A549 (cell line): Measurements from ENCODE around the gene TMEM126B. TPM values are rescaled to one million over a fixed set of nuclear protein-coding genes. Genes with fewer than 3 reads are reported as not detected.

Experiments
- ATAC-seq, 2 experiments: fragments of 200-7000 bp in 1 of 2; fragments of >200 bp in 1 of 2; cut with Nextera tagmentation in 1 of 2; cut with Tn5 transposase in 1 of 2; 3 replicates each; pipeline versions ENCODE4 v1.8.0 to v1.9.1; 2018 to 2020; ENCODE audit warnings: mild to moderate bottlenecking in 1 of 2, moderate library complexity in 1 of 2
- CTCF ChIA-PET: fragments of 300-600 bp; sonication (Branson Sonifier 250); formaldehyde crosslinking; extraction: SDS; loops from one replicate; lab custom pipeline; 2021; ENCODE audit warnings: antibody characterized with exemption, inconsistent platforms; lab: Yijun Ruan, JAX
- POLR2A ChIA-PET: fragments of 350-600 bp; formaldehyde crosslinking; extraction: SDS; loops from one replicate; lab custom pipeline; 2021; ENCODE audit warnings: antibody characterized with exemption, inconsistent platforms; lab: Yijun Ruan, JAX
- DNase-seq, 2 experiments: peaks; one replicate each; pipeline versions ENCODE4 v3.0.0 to v3.0.0-alpha.2; 2011 to 2016; ENCODE audit warnings: low read depth in 1 of 2, low spot score in 1 of 2
- FAIRE-seq: peaks from 2 replicates; lab custom pipeline; 2011; peaks lifted over from hg19 to GRCh38; lab: Jason Lieb, UNC
- H3K27ac ChIP-seq, 2 experiments: fragments of >200 bp; sonication (Bioruptor Twin); formaldehyde crosslinking; 3 replicates each; pipeline ENCODE4 v1.5.1; 2016 to 2017
- H3K4me1 ChIP-seq: fragments of >200 bp; sonication (Bioruptor Twin); formaldehyde crosslinking; 3 replicates; pipeline ENCODE4 v1.6.1; 2016
- H3K4me2 ChIP-seq: fragments of >200 bp; sonication (Bioruptor Twin); formaldehyde crosslinking; 3 replicates; pipeline ENCODE4 v1.6.1; 2016
- H3K4me3 ChIP-seq: fragments of >200 bp; sonication (Bioruptor Twin); formaldehyde crosslinking; 3 replicates; pipeline ENCODE4 v1.5.1; 2016
- H3K9me3 ChIP-seq: fragments of >200 bp; sonication (Bioruptor Twin); formaldehyde crosslinking; 3 replicates; pipeline ENCODE4 v1.6.1; 2016
- CBX2 ChIP-seq: fragments of 200-600 bp; sonication (generic); IDR thresholded peaks from 2 replicates; pipeline ENCODE4 v1.6.1; 2016; ENCODE audit warnings: low read depth, mild to moderate bottlenecking, borderline replicate concordance
- CEBPB ChIP-seq, 2 experiments: fragments of >200 bp in 1 of 2; sonication (Bioruptor Twin) in 1 of 2; formaldehyde crosslinking in 1 of 2; IDR thresholded peaks; 2 replicates each; pipeline ENCODE4 v1.6.1; 2012 to 2016
- CHD4 ChIP-seq: fragments of 200-600 bp; sonication (generic); IDR thresholded peaks from 2 replicates; pipeline ENCODE4 v1.6.1; 2016; ENCODE audit warnings: antibody characterized with exemption, mild to moderate bottlenecking, borderline replicate concordance
- EHMT2 ChIP-seq: fragments of 200-600 bp; sonication (generic); IDR thresholded peaks from 2 replicates; pipeline ENCODE4 v1.6.1; 2016; ENCODE audit warnings: antibody characterized with exemption, low read depth, mild to moderate bottlenecking, moderate library complexity
- EP300 ChIP-seq, 2 experiments: fragments of >200 bp; sonication (Bioruptor Twin); formaldehyde crosslinking; IDR thresholded peaks; 2 replicates in 1 of 2; 3 replicates in 1 of 2; pipeline ENCODE4 v1.6.1; 2016 to 2017
- FOSB ChIP-seq: fragments of 250-450 bp; sonication (Bioruptor Pico); IDR thresholded peaks from 2 replicates; pipeline ENCODE4 v1.5.0; 2020; ENCODE audit warnings: mild to moderate bottlenecking, moderate library complexity
- FOSL2 ChIP-seq, 2 experiments: fragments of 450-650 bp in 1 of 2; fragments of >200 bp in 1 of 2; sonication (Bioruptor Twin) in 1 of 2; formaldehyde crosslinking; IDR thresholded peaks; 2 replicates each; pipeline versions ENCODE4 v1.5.0 to v1.6.1; 2016 to 2020; ENCODE audit warnings: mild to moderate bottlenecking in 1 of 2, moderate library complexity in 1 of 2
- FOXS1 ChIP-seq: fragments of 250-450 bp; sonication (Bioruptor Pico); IDR thresholded peaks from 2 replicates; pipeline ENCODE4 v1.5.0; 2020; ENCODE audit warnings: mild to moderate bottlenecking, moderate library complexity
- HEYL ChIP-seq: fragments of 250-450 bp; sonication (Bioruptor Pico); IDR thresholded peaks from 2 replicates; pipeline ENCODE4 v1.8.0; 2021; ENCODE audit warnings: mild to moderate bottlenecking, moderate library complexity
- JUN ChIP-seq, 2 experiments: fragments of >200 bp; sonication (Bioruptor Twin); formaldehyde crosslinking; IDR thresholded peaks; 2 replicates in 1 of 2; 3 replicates in 1 of 2; pipeline ENCODE4 v1.6.1; 2016 to 2017
- JUNB ChIP-seq: fragments of >200 bp; sonication (Bioruptor Twin); formaldehyde crosslinking; IDR thresholded peaks from 2 replicates; pipeline ENCODE4 v1.6.1; 2016
- KDM1A ChIP-seq: fragments of 200-600 bp; sonication (generic); IDR thresholded peaks from 2 replicates; pipeline ENCODE4 v1.6.1; 2016; ENCODE audit warnings: low read depth, mild to moderate bottlenecking
- KDM5A ChIP-seq: fragments of 200-600 bp; sonication (generic); IDR thresholded peaks from 2 replicates; pipeline ENCODE4 v1.6.1; 2016; ENCODE audit warnings: antibody characterized with exemption, mild to moderate bottlenecking
- MAZ ChIP-seq: fragments of 150-350 bp; IDR thresholded peaks from 2 replicates; pipeline ENCODE4 v1.6.1; 2014; ENCODE audit warnings: antibody characterized with exemption, low read depth, low read length, borderline replicate concordance
- NR3C1 ChIP-seq: fragments of >200 bp; sonication (Bioruptor Twin); formaldehyde crosslinking; IDR thresholded peaks from 3 replicates; pipeline ENCODE4 v1.6.1; 2017
- RAD21 ChIP-seq, 2 experiments: fragments of >200 bp in 1 of 2; sonication (Bioruptor Twin) in 1 of 2; formaldehyde crosslinking in 1 of 2; IDR thresholded peaks in 1 of 2; conservative IDR thresholded peaks in 1 of 2; 2 replicates in 1 of 2; 3 replicates in 1 of 2; pipeline ENCODE4 v1.6.1; 2012 to 2018; ENCODE audit warnings: inconsistent platforms in 1 of 2
- RARB ChIP-seq: fragments of 250-450 bp; sonication (Bioruptor Pico); IDR thresholded peaks from 2 replicates; pipeline ENCODE4 v1.8.0; 2021; ENCODE audit warnings: mild to moderate bottlenecking, moderate library complexity
- RNF2 ChIP-seq: fragments of 200-600 bp; sonication (generic); IDR thresholded peaks from 2 replicates; pipeline ENCODE4 v1.6.1; 2016; ENCODE audit warnings: low read depth, mild to moderate bottlenecking, antibody characterized with exemption, moderate library complexity, borderline replicate concordance
- TFCP2L1 ChIP-seq: fragments of 250-450 bp; sonication (Bioruptor Pico); IDR thresholded peaks from 2 replicates; pipeline ENCODE4 v1.5.0; 2021; ENCODE audit warnings: mild to moderate bottlenecking
- ZSCAN20 ChIP-seq: fragments of 250-450 bp; sonication (Bioruptor Pico); IDR thresholded peaks from 2 replicates; pipeline ENCODE4 v1.8.0; 2022; ENCODE audit warnings: mild to moderate bottlenecking, moderate library complexity
- WGBS: methylation state at CpG from one replicate; pipeline ENCODE4 v1.1.6; 2017; ENCODE audit errors: missing lambda C conversion rate; 5-methylcytosine and 5-hydroxymethylcytosine counted together
- polyA plus RNA-seq, 4 experiments: library from polyadenylated mRNA; depleted of rRNA in 3 of 4; stranded (reverse); fragments of >200 nt; fragmentation: RNase III in 1 of 4; extraction: RNeasy Plus Mini Kit Qiagen cat#74134 plus additional on column Dnase treatment in 1 of 4; gene quantifications; 2 replicates in 3 of 4; 3 replicates in 1 of 4; pipeline ENCODE4 v1.2.3, GENCODE V29; 2011 to 2017
- TF ChIP-seq, protein P1 (sequence below): IDR thresholded peaks from 2 replicates; pipeline ENCODE4 v1.6.1; 2012
- TF ChIP-seq, protein P2 (sequence below): fragments of 200-600 bp; sonication (generic); IDR thresholded peaks from 2 replicates; pipeline ENCODE4 v1.6.1; 2016; ENCODE audit warnings: antibody characterized with exemption, mild to moderate bottlenecking, moderate library complexity
- TF ChIP-seq, protein P3 (sequence below): fragments of >200 bp; sonication (Bioruptor Twin); formaldehyde crosslinking; IDR thresholded peaks from 3 replicates; pipeline ENCODE4 v1.6.1; 2016
- TF ChIP-seq, protein P4 (sequence below): fragments of >200 bp; sonication (Bioruptor Twin); formaldehyde crosslinking; IDR thresholded peaks from 3 replicates; pipeline ENCODE4 v1.5.1; 2016
- TF ChIP-seq, protein P5 (sequence below): fragments of 150-350 bp; IDR thresholded peaks from 2 replicates; pipeline ENCODE4 v1.6.1; 2014; ENCODE audit warnings: low read depth, mild to moderate bottlenecking, low read length
- TF ChIP-seq, protein P6 (sequence below): fragments of 450-650 bp; IDR thresholded peaks from 2 replicates; pipeline ENCODE4 v1.6.1; 2014; ENCODE audit warnings: antibody characterized with exemption

The TMEM126B gene
- polyA plus RNA-seq, 2 of the 4 experiments (the other 2 are of a cell fraction), result 82.4 to 114 TPM

DNA sequence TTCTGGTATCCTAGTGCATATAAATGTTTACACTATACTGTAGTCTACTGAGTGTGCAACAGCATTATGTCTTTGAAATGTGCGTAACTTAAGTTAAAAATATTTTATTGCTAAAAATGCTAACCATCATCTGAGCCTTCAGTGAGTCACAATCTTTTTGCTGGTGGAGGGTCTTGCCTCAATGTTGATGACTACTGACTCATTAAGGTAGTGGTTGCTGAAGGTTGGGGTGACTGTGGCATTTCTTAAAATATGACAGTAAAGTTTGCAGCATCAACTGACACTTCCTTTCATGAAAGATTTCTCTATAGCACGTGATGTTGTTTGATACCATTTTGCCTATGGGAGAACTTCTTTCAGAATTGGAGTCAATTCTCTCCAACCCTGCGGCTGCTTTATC lies 45.0 kb downstream of the TMEM126B start:
- no peak overlapping the region for H3K4me2 ChIP-seq
- ChIA-PET POLR2A (interaction anchor here (1.3 kb wide), 1 partner anchor 8 kb away, joined by 3 read pairs; the partner anchor contains the start of gene CREBZF), CTCF (no interaction called here)
- FAIRE-seq (no peak), DNase-seq (no peak), ATAC-seq (no peak)
- 65% methylated on average over 3 of the region's 3 CpGs for WGBS
- no peak overlapping the region for H3K4me3 ChIP-seq
- H3K4me1 ChIP-seq, result no peaks in the 10 kb centered on the region
- TF ChIP-seq JUN (IDR thresholded peaks at IDR 0.05) (no peak), EP300 (IDR thresholded peaks at IDR 0.05) (no peak), NR3C1 (no peak), CEBPB (IDR thresholded peaks at IDR 0.05) (no peak), TFCP2L1 (CRISPR knock-in tag) (no peak), KDM5A (no peak)
- TF ChIP-seq, protein P1, sequence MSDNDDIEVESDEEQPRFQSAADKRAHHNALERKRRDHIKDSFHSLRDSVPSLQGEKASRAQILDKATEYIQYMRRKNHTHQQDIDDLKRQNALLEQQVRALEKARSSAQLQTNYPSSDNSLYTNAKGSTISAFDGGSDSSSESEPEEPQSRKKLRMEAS, result no peak
- TF ChIP-seq, protein P2, sequence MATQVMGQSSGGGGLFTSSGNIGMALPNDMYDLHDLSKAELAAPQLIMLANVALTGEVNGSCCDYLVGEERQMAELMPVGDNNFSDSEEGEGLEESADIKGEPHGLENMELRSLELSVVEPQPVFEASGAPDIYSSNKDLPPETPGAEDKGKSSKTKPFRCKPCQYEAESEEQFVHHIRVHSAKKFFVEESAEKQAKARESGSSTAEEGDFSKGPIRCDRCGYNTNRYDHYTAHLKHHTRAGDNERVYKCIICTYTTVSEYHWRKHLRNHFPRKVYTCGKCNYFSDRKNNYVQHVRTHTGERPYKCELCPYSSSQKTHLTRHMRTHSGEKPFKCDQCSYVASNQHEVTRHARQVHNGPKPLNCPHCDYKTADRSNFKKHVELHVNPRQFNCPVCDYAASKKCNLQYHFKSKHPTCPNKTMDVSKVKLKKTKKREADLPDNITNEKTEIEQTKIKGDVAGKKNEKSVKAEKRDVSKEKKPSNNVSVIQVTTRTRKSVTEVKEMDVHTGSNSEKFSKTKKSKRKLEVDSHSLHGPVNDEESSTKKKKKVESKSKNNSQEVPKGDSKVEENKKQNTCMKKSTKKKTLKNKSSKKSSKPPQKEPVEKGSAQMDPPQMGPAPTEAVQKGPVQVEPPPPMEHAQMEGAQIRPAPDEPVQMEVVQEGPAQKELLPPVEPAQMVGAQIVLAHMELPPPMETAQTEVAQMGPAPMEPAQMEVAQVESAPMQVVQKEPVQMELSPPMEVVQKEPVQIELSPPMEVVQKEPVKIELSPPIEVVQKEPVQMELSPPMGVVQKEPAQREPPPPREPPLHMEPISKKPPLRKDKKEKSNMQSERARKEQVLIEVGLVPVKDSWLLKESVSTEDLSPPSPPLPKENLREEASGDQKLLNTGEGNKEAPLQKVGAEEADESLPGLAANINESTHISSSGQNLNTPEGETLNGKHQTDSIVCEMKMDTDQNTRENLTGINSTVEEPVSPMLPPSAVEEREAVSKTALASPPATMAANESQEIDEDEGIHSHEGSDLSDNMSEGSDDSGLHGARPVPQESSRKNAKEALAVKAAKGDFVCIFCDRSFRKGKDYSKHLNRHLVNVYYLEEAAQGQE, result no peak
- TF ChIP-seq, protein P3, sequence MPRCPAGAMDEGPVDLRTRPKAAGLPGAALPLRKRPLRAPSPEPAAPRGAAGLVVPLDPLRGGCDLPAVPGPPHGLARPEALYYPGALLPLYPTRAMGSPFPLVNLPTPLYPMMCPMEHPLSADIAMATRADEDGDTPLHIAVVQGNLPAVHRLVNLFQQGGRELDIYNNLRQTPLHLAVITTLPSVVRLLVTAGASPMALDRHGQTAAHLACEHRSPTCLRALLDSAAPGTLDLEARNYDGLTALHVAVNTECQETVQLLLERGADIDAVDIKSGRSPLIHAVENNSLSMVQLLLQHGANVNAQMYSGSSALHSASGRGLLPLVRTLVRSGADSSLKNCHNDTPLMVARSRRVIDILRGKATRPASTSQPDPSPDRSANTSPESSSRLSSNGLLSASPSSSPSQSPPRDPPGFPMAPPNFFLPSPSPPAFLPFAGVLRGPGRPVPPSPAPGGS, result no peak
- TF ChIP-seq, protein P4, sequence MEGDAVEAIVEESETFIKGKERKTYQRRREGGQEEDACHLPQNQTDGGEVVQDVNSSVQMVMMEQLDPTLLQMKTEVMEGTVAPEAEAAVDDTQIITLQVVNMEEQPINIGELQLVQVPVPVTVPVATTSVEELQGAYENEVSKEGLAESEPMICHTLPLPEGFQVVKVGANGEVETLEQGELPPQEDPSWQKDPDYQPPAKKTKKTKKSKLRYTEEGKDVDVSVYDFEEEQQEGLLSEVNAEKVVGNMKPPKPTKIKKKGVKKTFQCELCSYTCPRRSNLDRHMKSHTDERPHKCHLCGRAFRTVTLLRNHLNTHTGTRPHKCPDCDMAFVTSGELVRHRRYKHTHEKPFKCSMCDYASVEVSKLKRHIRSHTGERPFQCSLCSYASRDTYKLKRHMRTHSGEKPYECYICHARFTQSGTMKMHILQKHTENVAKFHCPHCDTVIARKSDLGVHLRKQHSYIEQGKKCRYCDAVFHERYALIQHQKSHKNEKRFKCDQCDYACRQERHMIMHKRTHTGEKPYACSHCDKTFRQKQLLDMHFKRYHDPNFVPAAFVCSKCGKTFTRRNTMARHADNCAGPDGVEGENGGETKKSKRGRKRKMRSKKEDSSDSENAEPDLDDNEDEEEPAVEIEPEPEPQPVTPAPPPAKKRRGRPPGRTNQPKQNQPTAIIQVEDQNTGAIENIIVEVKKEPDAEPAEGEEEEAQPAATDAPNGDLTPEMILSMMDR, result no peak
- H3K27ac ChIP-seq, result no peak overlapping the region
- H3K9me3 ChIP-seq, result no peaks in the 10 kb centered on the region

DNA sequence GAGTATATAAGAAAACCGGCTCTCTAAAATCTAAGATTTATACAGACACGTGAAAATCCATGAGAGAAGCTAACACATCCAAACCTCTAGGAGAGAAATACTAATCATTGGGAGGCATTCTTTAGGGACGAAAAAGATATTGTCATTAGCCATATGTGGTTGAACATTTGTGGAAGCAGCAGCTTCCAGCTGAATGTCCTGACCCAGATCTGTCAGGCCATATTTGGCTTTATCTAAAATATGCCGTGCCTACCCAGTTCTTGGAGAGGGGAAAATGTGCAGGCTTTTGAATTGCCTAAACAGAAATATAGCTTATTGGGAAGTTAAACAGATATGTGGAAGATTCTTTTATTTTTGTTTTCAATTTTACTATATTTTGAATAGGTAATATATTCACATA lies 51.2 kb downstream of the TMEM126B start:
- no peak for ATAC-seq
- no peak overlapping the region for H3K4me2 ChIP-seq
- H3K27ac ChIP-seq, result no peak overlapping the region
- ChIA-PET POLR2A (interaction anchor here (1.3 kb wide), 1 partner anchor 15 kb away, joined by 5 read pairs; the partner anchor contains the start of gene CREBZF), CTCF (interaction anchor here (0.9 to 4.4 kb wide), 5 partner anchors 11 to 147 kb away, joined by 3 to 22 read pairs (median 4); no protein-coding TSS in a partner anchor)
- DNase-seq, result no peak
- 84% methylated on average over 4 of the region's 4 CpGs for WGBS
- no peak for FAIRE-seq
- no peak overlapping the region for H3K4me3 ChIP-seq
- no peaks in the 10 kb centered on the region for H3K9me3 ChIP-seq
- no peaks in the 10 kb centered on the region for H3K4me1 ChIP-seq
- TF ChIP-seq CBX2 (no peak), FOSL2 (IDR thresholded peaks at IDR 0.05) (no peak), FOSL2 (CRISPR knock-in tag; IDR thresholded peaks at IDR 0.05) (no peak), RAD21 (conservative IDR thresholded peaks at IDR 0.05 in 1 of 2, IDR thresholded peaks at IDR 0.05 in 1 of 2) (no peak), CHD4 (no peak), JUNB (no peak), RNF2 (no peak), HEYL (no peak), RARB (CRISPR knock-in tag) (no peak), TFCP2L1 (CRISPR knock-in tag) (no peak), ZSCAN20 (CRISPR knock-in tag) (no peak), JUN (IDR thresholded peaks at IDR 0.05) (no peak), EHMT2 (no peak), FOSB (no peak), FOXS1 (CRISPR knock-in tag) (no peak), KDM1A (no peak), MAZ (no peak)
- TF ChIP-seq, protein P5, sequence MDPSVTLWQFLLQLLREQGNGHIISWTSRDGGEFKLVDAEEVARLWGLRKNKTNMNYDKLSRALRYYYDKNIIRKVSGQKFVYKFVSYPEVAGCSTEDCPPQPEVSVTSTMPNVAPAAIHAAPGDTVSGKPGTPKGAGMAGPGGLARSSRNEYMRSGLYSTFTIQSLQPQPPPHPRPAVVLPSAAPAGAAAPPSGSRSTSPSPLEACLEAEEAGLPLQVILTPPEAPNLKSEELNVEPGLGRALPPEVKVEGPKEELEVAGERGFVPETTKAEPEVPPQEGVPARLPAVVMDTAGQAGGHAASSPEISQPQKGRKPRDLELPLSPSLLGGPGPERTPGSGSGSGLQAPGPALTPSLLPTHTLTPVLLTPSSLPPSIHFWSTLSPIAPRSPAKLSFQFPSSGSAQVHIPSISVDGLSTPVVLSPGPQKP, result no peak
- TF ChIP-seq, protein P6, sequence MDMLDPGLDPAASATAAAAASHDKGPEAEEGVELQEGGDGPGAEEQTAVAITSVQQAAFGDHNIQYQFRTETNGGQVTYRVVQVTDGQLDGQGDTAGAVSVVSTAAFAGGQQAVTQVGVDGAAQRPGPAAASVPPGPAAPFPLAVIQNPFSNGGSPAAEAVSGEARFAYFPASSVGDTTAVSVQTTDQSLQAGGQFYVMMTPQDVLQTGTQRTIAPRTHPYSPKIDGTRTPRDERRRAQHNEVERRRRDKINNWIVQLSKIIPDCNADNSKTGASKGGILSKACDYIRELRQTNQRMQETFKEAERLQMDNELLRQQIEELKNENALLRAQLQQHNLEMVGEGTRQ, result no peak
